ENCODE results near the gene ACVR1. TPM values are rescaled to one million over a fixed set of nuclear protein-coding genes. Genes with fewer than 3 reads are reported as not detected.
A peak's percentile ranks its signal among the peaks of the same experiment; 100 is the strongest.
"Not testable (repeated sequence)": the region's sequence is repeated elsewhere in the genome, so short reads cannot be mapped to it uniquely, and the experiment has no call there.

The ACVR1 gene
- total RNA-seq, 1 experiment from 2014 or later, result 14.1 TPM

DNA sequence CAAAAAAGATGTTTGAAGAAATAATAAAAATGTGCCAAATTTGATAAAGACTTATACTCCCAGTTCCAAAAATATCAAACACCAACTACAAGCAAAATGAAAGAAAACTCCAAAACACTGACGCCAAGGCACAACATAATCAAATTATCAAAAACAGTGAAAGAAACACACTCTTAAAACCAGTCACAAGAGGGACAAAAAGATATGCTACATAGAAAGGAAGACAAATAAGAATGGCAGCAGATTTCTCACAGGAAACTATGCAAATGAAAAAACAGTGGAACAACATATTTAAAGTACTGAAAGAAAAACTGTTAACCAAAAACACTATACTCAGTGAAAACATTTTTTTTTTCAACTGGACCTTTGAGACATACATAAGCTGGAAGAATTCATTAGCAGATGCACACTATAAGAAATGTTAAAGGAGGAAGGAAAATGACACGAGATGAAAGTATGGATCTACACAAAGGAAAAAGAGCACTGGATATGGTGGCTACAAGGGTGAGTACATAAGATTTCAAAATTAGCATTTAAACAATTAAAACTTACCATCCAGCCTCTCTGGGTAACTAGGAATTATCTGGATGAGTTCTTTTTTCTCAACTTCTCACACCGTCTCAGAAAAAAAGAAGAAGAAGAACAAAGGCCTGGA is 153.4 kb downstream of the ACVR1 start:
- peak; percentile 11 for DNase-seq (ENCODE audit: low spot score)

GRCh38 chr2:157720504-157720903 is 155.6 kb downstream of the ACVR1 start:
- no peak for DNase-seq (ENCODE audit: low spot score)

- DNase-seq (ENCODE audit: low spot score), result not testable (repeated sequence)
Measured at GRCh38 chr2:157704653-157705052, 171.5 kb downstream of the ACVR1 start.

DNA sequence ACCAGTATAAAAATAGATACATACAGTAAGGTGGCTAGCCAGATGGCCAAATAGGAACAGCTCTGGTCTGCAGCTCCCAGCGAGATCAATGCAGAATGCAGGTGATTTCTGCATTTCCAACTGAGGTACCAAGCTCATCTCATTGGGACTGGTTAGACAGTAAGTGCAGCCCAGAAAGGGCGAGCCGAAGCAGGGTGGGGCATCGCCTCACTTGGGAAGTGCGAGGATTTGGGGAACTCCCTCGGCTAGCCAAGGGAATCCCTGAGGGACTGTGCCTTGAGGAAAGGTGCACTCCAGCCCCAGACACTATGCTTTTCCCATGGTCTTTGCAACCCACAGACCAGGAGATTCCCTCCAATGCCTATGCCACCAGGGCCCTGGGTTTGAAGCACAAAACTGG is 172.0 kb downstream of the ACVR1 start:
- not testable (repeated sequence) for DNase-seq (ENCODE audit: low spot score)

GRCh38 chr2:157699806-157700205 is 176.3 kb downstream of the ACVR1 start:
- no peak for DNase-seq (ENCODE audit: low spot score)

DNA sequence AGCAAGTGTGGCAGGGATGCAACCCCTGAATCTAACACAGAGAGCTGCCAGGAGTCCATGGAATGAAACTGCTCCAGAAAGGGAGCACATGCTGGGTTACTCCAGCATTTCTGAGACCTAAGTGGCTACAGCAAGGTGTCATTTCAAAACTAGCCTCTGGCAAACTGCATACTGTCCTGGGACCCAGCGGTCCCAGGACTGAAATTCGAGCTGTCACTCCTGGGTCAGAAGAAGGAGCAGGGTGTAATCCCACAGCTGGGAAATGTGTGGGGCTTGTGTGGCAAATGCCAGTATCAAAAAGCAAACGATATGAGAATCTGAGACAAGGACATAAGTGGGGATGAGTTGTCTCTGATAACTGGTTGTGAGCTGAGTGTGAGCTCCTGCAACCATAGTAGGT is 177.1 kb downstream of the ACVR1 start:
- DNase-seq (ENCODE audit: low spot score), result no peak

DNA sequence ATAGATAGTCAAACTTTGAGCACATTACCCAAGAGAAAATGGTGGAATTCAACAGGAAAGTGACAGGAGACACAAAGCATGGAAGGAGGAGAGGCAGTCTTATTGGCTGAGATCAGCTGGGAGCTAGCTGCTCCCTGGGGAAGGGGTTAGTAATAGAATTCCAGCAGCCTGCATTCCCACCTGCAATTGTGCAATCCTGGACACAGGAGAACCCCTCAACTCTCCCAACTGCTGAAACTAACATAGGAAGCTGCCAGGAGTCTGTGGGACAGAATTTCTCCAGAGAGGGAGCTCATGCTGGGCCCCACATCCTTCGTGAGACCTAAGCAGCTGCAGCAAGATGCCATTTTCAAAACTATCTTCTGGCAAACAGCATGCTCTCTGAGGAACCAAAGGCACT is 177.7 kb downstream of the ACVR1 start:
- DNase-seq (ENCODE audit: low spot score), result no peak

GRCh38 chr2:157696036-157696435 is 180.1 kb downstream of the ACVR1 start:
- no peak for DNase-seq (ENCODE audit: low spot score)

- DNase-seq (ENCODE audit: low spot score), result peak; percentile 94
Measured at GRCh38 chr2:157692768-157693167, 183.4 kb downstream of the ACVR1 start.

DNA sequence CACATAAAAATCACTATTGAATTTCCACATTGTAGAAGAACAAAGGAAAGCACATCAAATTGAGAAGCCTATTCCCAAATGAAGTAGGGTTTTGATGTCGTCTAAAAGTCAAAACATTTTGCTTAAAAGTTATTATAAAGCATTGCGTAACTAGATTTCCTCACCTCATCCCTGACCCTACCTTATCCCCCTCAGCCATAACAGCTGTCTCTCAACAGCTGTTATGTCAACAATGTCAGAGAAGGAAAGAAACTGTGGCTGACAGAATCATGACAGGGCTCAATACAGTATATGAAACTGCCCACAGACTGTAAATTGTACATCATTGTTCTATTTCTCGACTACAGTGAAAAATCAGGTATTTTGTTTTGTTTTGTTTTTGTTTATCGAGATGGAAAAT is 184.4 kb downstream of the ACVR1 start:
- no peak for DNase-seq (ENCODE audit: low spot score)

- DNase-seq (ENCODE audit: low spot score), result no peak
Measured at GRCh38 chr2:157691131-157691530, 185.0 kb downstream of the ACVR1 start.

Other genes with a start within 250 kb of the ACVR1 start
- not detected in 2 replicates for gene ACVR1C, start 247.5 kb downstream of the ACVR1 start, total RNA-seq (2014; rRNA removed; shearing (Covaris generic))
- gene UPP2, start 225.5 kb upstream of the ACVR1 start, total RNA-seq (2014; rRNA removed; shearing (Covaris generic)), result not detected in 2 replicates

Measured in A172 (cell line).